ENCODE measurements around the gene FLT1.

GRCh38 chr13:28470296-28470695 is 24.6 kb downstream of the FLT1 start:
- TF ChIP-seq GATA2 (IDR thresholded peaks at IDR 0.05; ENCODE audit: low read depth, low read length) (no peak), GATA3 (IDR thresholded peaks at IDR 0.05; ENCODE audit: low read depth, low read length) (no peak)

Data from SH-SY5Y (cell line).